A549 (cell line): ENCODE measurements around the gene CCDC146. TPM values are rescaled to one million over a fixed set of nuclear protein-coding genes. Genes with fewer than 3 reads are reported as not detected.

ENCODE experiments used
- ATAC-seq, 2 experiments: fragments of 200-7000 bp in 1 of 2; fragments of >200 bp in 1 of 2; cut with Nextera tagmentation in 1 of 2; cut with Tn5 transposase in 1 of 2; 3 replicates each; pipeline versions ENCODE4 v1.8.0 to v1.9.1; 2018 to 2020; ENCODE audit warnings: mild to moderate bottlenecking in 1 of 2, moderate library complexity in 1 of 2
- CTCF ChIA-PET: fragments of 300-600 bp; sonication (Branson Sonifier 250); formaldehyde crosslinking; extraction: SDS; loops from one replicate; lab custom pipeline; 2021; ENCODE audit warnings: antibody characterized with exemption, inconsistent platforms; lab: Yijun Ruan, JAX
- POLR2A ChIA-PET: fragments of 350-600 bp; formaldehyde crosslinking; extraction: SDS; loops from one replicate; lab custom pipeline; 2021; ENCODE audit warnings: antibody characterized with exemption, inconsistent platforms; lab: Yijun Ruan, JAX
- DNase-seq, 2 experiments: peaks; one replicate each; pipeline versions ENCODE4 v3.0.0 to v3.0.0-alpha.2; 2011 to 2016; ENCODE audit warnings: low read depth in 1 of 2, low spot score in 1 of 2
- FAIRE-seq: peaks from 2 replicates; lab custom pipeline; 2011; peaks lifted over from hg19 to GRCh38; lab: Jason Lieb, UNC
- H3K27ac ChIP-seq, 2 experiments: fragments of >200 bp; sonication (Bioruptor Twin); formaldehyde crosslinking; 3 replicates each; pipeline ENCODE4 v1.5.1; 2016 to 2017
- H3K4me1 ChIP-seq: fragments of >200 bp; sonication (Bioruptor Twin); formaldehyde crosslinking; 3 replicates; pipeline ENCODE4 v1.6.1; 2016
- H3K4me2 ChIP-seq: fragments of >200 bp; sonication (Bioruptor Twin); formaldehyde crosslinking; 3 replicates; pipeline ENCODE4 v1.6.1; 2016
- H3K4me3 ChIP-seq: fragments of >200 bp; sonication (Bioruptor Twin); formaldehyde crosslinking; 3 replicates; pipeline ENCODE4 v1.5.1; 2016
- H3K9me3 ChIP-seq: fragments of >200 bp; sonication (Bioruptor Twin); formaldehyde crosslinking; 3 replicates; pipeline ENCODE4 v1.6.1; 2016
- CBX2 ChIP-seq: fragments of 200-600 bp; sonication (generic); IDR thresholded peaks from 2 replicates; pipeline ENCODE4 v1.6.1; 2016; ENCODE audit warnings: low read depth, mild to moderate bottlenecking, borderline replicate concordance
- CHD2 ChIP-seq: fragments of 150-350 bp; IDR thresholded peaks from 2 replicates; pipeline ENCODE4 v1.6.1; 2014; ENCODE audit warnings: low read length; ENCODE audit not compliant: partially characterized antibody
- CHD4 ChIP-seq: fragments of 200-600 bp; sonication (generic); IDR thresholded peaks from 2 replicates; pipeline ENCODE4 v1.6.1; 2016; ENCODE audit warnings: antibody characterized with exemption, mild to moderate bottlenecking, borderline replicate concordance
- EHMT2 ChIP-seq: fragments of 200-600 bp; sonication (generic); IDR thresholded peaks from 2 replicates; pipeline ENCODE4 v1.6.1; 2016; ENCODE audit warnings: antibody characterized with exemption, low read depth, mild to moderate bottlenecking, moderate library complexity
- EP300 ChIP-seq, 2 experiments: fragments of >200 bp; sonication (Bioruptor Twin); formaldehyde crosslinking; IDR thresholded peaks; 2 replicates in 1 of 2; 3 replicates in 1 of 2; pipeline ENCODE4 v1.6.1; 2016 to 2017
- ESRRA ChIP-seq: fragments of 150-350 bp; IDR thresholded peaks from 2 replicates; pipeline ENCODE4 v1.6.1; 2014; ENCODE audit warnings: mild to moderate bottlenecking, low read length, borderline replicate concordance
- FOXS1 ChIP-seq: fragments of 250-450 bp; sonication (Bioruptor Pico); IDR thresholded peaks from 2 replicates; pipeline ENCODE4 v1.5.0; 2020; ENCODE audit warnings: mild to moderate bottlenecking, moderate library complexity
- GATA3 ChIP-seq: IDR thresholded peaks from 2 replicates; pipeline ENCODE4 v1.6.1; 2012; ENCODE audit warnings: borderline replicate concordance
- KDM1A ChIP-seq: fragments of 200-600 bp; sonication (generic); IDR thresholded peaks from 2 replicates; pipeline ENCODE4 v1.6.1; 2016; ENCODE audit warnings: low read depth, mild to moderate bottlenecking
- MYC ChIP-seq: IDR thresholded peaks from 2 replicates; pipeline ENCODE4 v1.6.1; 2012; ENCODE audit warnings: mild to moderate bottlenecking, inconsistent platforms, low read length, improper control_type of control experiment, borderline replicate concordance
- NPAS2 ChIP-seq: fragments of 250-450 bp; sonication (Bioruptor Pico); IDR thresholded peaks from 2 replicates; pipeline ENCODE4 v1.8.0; 2022; ENCODE audit warnings: mild to moderate bottlenecking, moderate library complexity, borderline replicate concordance
- NR3C1 ChIP-seq: fragments of >200 bp; sonication (Bioruptor Twin); formaldehyde crosslinking; IDR thresholded peaks from 3 replicates; pipeline ENCODE4 v1.6.1; 2017
- POLR2A ChIP-seq: IDR thresholded peaks from 2 replicates; pipeline ENCODE4 v1.6.1; 2012; ENCODE audit warnings: mild to moderate bottlenecking, low read length
- RAD21 ChIP-seq, 2 experiments: fragments of >200 bp in 1 of 2; sonication (Bioruptor Twin) in 1 of 2; formaldehyde crosslinking in 1 of 2; IDR thresholded peaks in 1 of 2; conservative IDR thresholded peaks in 1 of 2; 2 replicates in 1 of 2; 3 replicates in 1 of 2; pipeline ENCODE4 v1.6.1; 2012 to 2018; ENCODE audit warnings: inconsistent platforms in 1 of 2
- SREBF2 ChIP-seq: fragments of 450-650 bp; IDR thresholded peaks from 2 replicates; pipeline ENCODE4 v1.6.1; 2014; ENCODE audit warnings: mild to moderate bottlenecking, moderate library complexity
- WGBS: methylation state at CpG from one replicate; pipeline ENCODE4 v1.1.6; 2017; ENCODE audit errors: missing lambda C conversion rate; 5-methylcytosine and 5-hydroxymethylcytosine counted together
- polyA plus RNA-seq, 4 experiments: library from polyadenylated mRNA; depleted of rRNA in 3 of 4; stranded (reverse); fragments of >200 nt; fragmentation: RNase III in 1 of 4; extraction: RNeasy Plus Mini Kit Qiagen cat#74134 plus additional on column Dnase treatment in 1 of 4; gene quantifications; 2 replicates in 3 of 4; 3 replicates in 1 of 4; pipeline ENCODE4 v1.2.3, GENCODE V29; 2011 to 2017
- TF ChIP-seq, protein P1 (sequence below): fragments of >200 bp; sonication (Bioruptor Twin); formaldehyde crosslinking; IDR thresholded peaks from 3 replicates; pipeline ENCODE4 v1.5.1; 2016
- TF ChIP-seq, protein P2 (sequence below): IDR thresholded peaks from 2 replicates; pipeline ENCODE4 v1.6.1; 2012
- TF ChIP-seq, protein P3 (sequence below): fragments of >200 bp; sonication (Bioruptor Twin); formaldehyde crosslinking; IDR thresholded peaks from 3 replicates; pipeline ENCODE4 v1.6.1; 2016
- TF ChIP-seq, protein P4 (sequence below): fragments of 200-600 bp; sonication (generic); IDR thresholded peaks from 2 replicates; pipeline ENCODE4 v1.6.1; 2016; ENCODE audit warnings: antibody characterized with exemption, mild to moderate bottlenecking, moderate library complexity
- TF ChIP-seq, protein P5 (sequence below): fragments of 150-350 bp; IDR thresholded peaks from 2 replicates; pipeline ENCODE4 v1.6.1; 2014; ENCODE audit warnings: low read depth, mild to moderate bottlenecking, low read length

CCDC146 gene
- polyA plus RNA-seq, 2 of the 4 experiments (the other 2 are of a cell fraction) = 1.4 to 3.4 TPM

DNA sequence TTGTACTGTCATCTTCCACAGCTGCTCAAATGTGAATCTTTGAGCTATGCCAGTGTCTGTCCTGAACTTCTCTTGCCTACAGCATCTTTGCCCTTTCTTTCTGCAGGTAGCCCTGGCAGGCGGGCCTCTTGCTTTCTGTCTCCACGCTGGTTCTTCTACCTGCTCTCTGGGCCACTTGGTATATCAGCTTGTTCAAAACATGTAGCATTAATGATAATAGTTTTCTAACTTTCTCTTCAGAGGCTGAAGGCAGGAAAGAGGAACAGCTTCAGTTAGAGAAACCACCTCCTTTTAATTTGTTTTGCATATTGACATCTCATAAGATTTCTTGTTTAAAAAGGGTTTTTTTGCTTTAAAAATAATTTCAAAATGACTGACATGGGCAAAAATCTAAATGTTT is 78.1 kb downstream of the CCDC146 start:
- Histone ChIP-seq H3K27ac (no peak overlapping the region), H3K4me1 (no peaks in the 10 kb centered on the region)
- 97% methylated on average over 2 of the region's 2 CpGs for WGBS
- ATAC-seq = no peak
- POLR2A ChIA-PET = no interaction called here
- FAIRE-seq = no peak
- DNase-seq = no peak
- no peak for TF ChIP-seq EP300 (IDR thresholded peaks at IDR 0.05)
- TF ChIP-seq, protein P1, sequence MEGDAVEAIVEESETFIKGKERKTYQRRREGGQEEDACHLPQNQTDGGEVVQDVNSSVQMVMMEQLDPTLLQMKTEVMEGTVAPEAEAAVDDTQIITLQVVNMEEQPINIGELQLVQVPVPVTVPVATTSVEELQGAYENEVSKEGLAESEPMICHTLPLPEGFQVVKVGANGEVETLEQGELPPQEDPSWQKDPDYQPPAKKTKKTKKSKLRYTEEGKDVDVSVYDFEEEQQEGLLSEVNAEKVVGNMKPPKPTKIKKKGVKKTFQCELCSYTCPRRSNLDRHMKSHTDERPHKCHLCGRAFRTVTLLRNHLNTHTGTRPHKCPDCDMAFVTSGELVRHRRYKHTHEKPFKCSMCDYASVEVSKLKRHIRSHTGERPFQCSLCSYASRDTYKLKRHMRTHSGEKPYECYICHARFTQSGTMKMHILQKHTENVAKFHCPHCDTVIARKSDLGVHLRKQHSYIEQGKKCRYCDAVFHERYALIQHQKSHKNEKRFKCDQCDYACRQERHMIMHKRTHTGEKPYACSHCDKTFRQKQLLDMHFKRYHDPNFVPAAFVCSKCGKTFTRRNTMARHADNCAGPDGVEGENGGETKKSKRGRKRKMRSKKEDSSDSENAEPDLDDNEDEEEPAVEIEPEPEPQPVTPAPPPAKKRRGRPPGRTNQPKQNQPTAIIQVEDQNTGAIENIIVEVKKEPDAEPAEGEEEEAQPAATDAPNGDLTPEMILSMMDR = no peak
- TF ChIP-seq, protein P2, sequence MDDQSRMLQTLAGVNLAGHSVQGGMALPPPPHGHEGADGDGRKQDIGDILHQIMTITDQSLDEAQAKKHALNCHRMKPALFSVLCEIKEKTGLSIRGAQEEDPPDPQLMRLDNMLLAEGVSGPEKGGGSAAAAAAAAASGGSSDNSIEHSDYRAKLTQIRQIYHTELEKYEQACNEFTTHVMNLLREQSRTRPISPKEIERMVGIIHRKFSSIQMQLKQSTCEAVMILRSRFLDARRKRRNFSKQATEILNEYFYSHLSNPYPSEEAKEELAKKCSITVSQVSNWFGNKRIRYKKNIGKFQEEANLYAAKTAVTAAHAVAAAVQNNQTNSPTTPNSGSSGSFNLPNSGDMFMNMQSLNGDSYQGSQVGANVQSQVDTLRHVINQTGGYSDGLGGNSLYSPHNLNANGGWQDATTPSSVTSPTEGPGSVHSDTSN = no peak
- no peak for TF ChIP-seq CHD4
- TF ChIP-seq SREBF2 = no peak
- TF ChIP-seq, protein P3, sequence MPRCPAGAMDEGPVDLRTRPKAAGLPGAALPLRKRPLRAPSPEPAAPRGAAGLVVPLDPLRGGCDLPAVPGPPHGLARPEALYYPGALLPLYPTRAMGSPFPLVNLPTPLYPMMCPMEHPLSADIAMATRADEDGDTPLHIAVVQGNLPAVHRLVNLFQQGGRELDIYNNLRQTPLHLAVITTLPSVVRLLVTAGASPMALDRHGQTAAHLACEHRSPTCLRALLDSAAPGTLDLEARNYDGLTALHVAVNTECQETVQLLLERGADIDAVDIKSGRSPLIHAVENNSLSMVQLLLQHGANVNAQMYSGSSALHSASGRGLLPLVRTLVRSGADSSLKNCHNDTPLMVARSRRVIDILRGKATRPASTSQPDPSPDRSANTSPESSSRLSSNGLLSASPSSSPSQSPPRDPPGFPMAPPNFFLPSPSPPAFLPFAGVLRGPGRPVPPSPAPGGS = no peak
- TF ChIP-seq, protein P4, sequence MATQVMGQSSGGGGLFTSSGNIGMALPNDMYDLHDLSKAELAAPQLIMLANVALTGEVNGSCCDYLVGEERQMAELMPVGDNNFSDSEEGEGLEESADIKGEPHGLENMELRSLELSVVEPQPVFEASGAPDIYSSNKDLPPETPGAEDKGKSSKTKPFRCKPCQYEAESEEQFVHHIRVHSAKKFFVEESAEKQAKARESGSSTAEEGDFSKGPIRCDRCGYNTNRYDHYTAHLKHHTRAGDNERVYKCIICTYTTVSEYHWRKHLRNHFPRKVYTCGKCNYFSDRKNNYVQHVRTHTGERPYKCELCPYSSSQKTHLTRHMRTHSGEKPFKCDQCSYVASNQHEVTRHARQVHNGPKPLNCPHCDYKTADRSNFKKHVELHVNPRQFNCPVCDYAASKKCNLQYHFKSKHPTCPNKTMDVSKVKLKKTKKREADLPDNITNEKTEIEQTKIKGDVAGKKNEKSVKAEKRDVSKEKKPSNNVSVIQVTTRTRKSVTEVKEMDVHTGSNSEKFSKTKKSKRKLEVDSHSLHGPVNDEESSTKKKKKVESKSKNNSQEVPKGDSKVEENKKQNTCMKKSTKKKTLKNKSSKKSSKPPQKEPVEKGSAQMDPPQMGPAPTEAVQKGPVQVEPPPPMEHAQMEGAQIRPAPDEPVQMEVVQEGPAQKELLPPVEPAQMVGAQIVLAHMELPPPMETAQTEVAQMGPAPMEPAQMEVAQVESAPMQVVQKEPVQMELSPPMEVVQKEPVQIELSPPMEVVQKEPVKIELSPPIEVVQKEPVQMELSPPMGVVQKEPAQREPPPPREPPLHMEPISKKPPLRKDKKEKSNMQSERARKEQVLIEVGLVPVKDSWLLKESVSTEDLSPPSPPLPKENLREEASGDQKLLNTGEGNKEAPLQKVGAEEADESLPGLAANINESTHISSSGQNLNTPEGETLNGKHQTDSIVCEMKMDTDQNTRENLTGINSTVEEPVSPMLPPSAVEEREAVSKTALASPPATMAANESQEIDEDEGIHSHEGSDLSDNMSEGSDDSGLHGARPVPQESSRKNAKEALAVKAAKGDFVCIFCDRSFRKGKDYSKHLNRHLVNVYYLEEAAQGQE = no peak
- TF ChIP-seq, all 56 proteins: peak for 0
- no peak overlapping the region for H3K4me3 ChIP-seq
- CTCF ChIA-PET = interaction anchor here (2.2 kb wide), 1 partner anchor 47 kb away, joined by 8 read pairs; no protein-coding TSS in a partner anchor
- no peak overlapping the region for H3K4me2 ChIP-seq
- no peaks in the 10 kb centered on the region for H3K9me3 ChIP-seq

DNA sequence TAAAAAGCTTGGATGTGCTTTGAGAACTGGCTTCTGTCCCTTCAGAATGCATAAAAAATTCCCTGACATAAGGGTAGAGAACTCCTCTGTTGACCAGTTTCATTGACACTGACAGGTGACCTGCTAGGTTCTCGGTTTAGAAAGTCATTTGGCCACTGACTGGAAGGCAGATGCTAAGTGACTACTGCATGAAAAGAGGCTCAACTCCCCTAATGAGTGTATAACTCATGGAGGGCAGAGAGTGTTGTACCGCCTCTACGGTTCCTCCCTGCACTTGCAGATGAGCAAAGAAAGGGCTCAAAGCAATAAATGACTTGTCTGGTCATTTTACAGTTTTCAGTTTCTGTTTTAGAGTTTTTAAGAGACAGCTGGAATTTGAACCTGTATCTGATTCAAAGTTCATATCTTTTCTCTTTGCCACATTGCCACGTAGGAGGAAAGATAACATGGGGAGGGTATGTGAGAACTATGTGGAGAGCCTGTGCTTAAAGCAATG is 80.1 kb downstream of the CCDC146 start:
- WGBS = 67% methylated on average over 4 of the region's 4 CpGs

More for the DNA sequence above, 80.1 kb downstream of the CCDC146 start:
- H3K27ac ChIP-seq = no peak overlapping the region
- no peak for FAIRE-seq
- TF ChIP-seq CHD4 = no peak
- TF ChIP-seq, protein P5, sequence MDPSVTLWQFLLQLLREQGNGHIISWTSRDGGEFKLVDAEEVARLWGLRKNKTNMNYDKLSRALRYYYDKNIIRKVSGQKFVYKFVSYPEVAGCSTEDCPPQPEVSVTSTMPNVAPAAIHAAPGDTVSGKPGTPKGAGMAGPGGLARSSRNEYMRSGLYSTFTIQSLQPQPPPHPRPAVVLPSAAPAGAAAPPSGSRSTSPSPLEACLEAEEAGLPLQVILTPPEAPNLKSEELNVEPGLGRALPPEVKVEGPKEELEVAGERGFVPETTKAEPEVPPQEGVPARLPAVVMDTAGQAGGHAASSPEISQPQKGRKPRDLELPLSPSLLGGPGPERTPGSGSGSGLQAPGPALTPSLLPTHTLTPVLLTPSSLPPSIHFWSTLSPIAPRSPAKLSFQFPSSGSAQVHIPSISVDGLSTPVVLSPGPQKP = no peak
- no peak for TF ChIP-seq EP300 (IDR thresholded peaks at IDR 0.05)
- TF ChIP-seq NPAS2 (CRISPR knock-in tag) = no peak
- TF ChIP-seq POLR2A = no peak
- no peak for TF ChIP-seq MYC
- TF ChIP-seq GATA3 = no peak
- no peak for TF ChIP-seq KDM1A
- no peak for TF ChIP-seq CHD2
- no peak for TF ChIP-seq CBX2
- TF ChIP-seq, protein P2 = no peak
- TF ChIP-seq EHMT2 = no peak
- no peak for TF ChIP-seq ESRRA
- no peak for TF ChIP-seq NR3C1
- no peak for TF ChIP-seq FOXS1 (CRISPR knock-in tag)
- no peak for TF ChIP-seq RAD21 (conservative IDR thresholded peaks at IDR 0.05 in 1 of 2, IDR thresholded peaks at IDR 0.05 in 1 of 2)
- no peak for ATAC-seq
- ChIA-PET POLR2A (no interaction called here), CTCF (interaction anchor here (0.7 kb wide), 1 partner anchor 471 kb away, joined by 4 read pairs; no protein-coding TSS in a partner anchor)
- H3K4me2 ChIP-seq = no peak overlapping the region
- no peaks in the 10 kb centered on the region for H3K4me1 ChIP-seq
- H3K9me3 ChIP-seq = no peaks in the 10 kb centered on the region
- H3K4me3 ChIP-seq = no peak overlapping the region
- no peak for DNase-seq
